Left renal cortex interstitium (tissue), 4 donors: Measurements from ENCODE around the gene ZNF3. TPM values are rescaled to one million over a fixed set of nuclear protein-coding genes. Genes with fewer than 3 reads are reported as not detected.
A peak's percentile ranks its signal among the peaks of the same experiment; 100 is the strongest.

Experiments used
- DNase-seq, 4 donors: peaks; one replicate each; pipeline ENCODE4 v3.0.0-alpha.2; 2013; ENCODE audit warnings: low read depth in 4 of 4, low spot score in 2 of 4, missing footprints in 1 of 4
- polyA plus RNA-seq, 4 donors: library from polyadenylated mRNA; unstranded; fragments of 120-200 nt; gene quantifications; one replicate each; pipeline ENCODE4 v1.2.1, GENCODE V29; 2013; ENCODE audit not compliant: insufficient read length in 4 of 4

The ZNF3 gene
- polyA plus RNA-seq, 4 donors, result 46.5 to 57.6 (median 51.6) TPM

- no peak for DNase-seq
Measured at GRCh38 chr7:100089458-100090196, 8.1 kb upstream of the ZNF3 start.

DNA sequence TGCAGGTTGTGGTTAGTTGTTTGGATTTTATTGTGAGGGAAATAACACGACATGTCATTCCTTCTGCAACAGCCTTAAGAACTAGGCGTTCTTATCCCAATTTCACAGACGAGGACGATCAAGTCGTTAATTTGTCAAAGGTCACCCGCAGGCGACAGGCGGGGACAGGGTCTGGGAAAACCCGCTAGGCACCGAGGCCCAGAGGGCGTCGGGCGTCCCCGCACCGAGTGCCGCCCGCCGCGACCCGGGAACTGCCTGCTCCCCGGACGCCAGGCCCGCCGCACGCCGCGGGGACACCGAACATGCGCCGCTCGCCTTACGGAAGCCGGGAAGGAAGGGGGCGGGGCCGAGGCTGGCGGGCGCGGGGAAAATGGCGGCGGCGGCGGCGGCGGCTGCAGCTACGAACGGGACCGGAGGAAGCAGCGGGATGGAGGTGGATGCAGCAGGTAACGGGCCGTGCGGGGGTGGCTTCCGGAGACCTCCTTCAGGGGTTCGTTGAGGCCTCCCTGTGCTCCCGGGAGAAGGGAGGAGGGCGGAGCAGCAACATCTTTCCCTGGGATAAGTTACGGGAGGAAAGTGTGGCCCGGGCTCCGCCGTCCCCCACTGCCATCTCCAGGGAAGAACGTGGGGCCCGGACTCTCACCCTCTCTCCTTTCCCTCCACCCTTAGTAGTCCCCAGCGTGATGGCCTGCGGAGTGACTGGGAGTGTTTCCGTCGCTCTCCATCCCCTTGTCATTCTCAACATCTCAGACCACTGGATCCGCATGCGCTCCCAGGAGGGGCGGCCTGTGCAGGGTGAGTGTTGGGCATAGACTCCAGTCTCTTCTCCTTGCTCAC is 7.3 kb upstream of the ZNF3 start, which contains the start of gene COPS6:
COPS6 (plus strand) TSS at position 349 of the 837 bp plus-strand sequence; CDS start at position 371, 22 bp downstream.
- DNase-seq, result peak in 2 of 4 donors; percentile 54 to 76

DNA sequence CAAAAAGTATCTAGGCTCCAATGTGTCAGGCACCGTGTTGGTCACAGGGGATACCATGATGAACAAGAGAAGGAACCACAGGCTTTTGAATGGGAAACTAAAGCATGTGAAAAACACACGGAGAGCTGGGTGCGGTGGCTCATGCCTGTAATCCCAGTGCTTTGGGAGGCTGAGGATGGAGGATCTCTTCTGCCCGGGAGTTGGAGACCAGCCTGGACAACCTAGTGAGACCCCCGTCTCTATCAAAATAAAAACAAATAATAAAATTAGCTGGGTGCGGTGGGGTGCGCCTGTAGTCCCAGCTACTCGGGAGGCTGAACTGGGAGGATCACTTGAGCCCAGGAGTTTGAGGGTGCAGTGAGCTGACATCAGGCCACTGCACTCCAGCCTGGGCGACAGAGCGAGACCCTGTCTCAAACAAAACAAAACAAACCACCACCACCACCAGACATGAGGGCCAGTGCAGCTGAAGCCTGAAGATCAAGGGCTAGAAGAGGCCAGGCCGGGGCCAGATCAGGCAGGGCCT is 6.6 kb upstream of the ZNF3 start:
- DNase-seq, result no peak

DNA sequence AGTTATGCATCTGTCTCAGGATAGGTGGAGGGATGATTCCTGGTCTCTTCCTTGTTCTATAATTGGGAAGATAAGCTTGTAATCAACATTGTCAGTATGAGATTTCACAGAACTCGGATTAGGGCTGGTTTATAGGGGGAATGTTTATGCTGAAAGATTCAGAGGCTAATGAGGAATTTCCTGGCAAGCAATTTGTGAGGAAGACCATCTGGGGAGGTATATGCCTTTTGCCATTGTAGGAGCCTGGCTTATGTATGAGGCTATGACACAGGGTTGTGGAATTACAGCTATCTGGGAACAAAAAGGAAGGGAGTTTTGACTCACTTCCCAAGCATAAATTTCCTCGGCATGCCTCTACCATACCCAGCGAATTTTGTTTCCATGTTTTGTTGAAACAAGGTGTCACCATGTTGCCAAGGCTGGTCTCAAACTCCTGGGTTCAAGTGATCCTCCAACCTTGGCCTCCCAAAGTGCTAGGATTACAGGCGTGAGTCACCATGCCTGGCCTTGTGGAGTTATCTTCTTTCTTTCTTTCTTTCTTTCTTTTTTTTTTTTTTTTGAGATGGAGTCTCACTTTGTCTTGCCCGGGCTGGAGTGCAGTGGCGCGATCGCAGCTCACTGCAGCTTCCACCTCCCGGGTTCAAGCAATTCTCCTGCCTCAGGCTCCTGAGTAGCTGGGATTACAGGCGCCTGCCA is 5.7 kb upstream of the ZNF3 start:
- no peak for DNase-seq

DNA sequence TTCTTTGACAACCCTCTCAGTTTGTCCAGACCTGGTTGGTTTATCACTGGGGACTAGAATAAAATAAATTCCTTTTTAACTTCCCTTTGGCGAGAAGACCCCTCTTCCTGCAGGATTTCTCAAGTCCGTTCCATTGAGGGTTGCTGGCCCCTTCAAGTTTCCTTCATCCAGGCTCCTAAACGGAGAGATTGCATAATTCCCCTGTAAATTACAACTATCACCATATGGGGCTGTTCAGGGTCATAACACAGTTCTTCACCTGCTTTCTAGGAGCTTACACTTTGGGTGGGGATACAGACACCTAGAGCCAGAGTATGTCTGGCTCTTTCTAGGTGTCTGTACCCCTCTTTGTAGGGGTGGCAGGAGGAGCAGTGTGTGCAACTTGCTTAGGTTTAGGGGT is 4.0 kb upstream of the ZNF3 start:
- DNase-seq, result no peak

DNA sequence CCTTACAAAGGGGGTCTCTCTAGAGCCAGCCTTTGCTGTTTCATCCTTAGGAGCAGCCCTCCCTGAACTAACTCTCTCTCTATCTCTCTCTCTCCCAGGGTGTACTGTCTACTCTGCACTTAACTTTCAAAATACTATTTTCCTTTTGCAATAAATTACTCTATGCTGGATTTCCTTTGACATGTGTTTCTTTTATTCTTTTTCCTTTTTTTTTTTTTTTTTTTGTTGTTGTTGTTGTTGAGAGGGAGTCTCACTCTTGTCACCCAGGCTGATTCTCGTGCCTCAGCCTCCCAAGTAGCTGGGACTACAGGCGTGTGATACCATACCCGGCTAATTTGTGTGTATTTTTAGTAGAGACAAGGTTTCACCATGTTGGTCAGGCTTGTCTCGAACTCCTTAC is 1.5 kb upstream of the ZNF3 start:
- no peak for DNase-seq

DNA sequence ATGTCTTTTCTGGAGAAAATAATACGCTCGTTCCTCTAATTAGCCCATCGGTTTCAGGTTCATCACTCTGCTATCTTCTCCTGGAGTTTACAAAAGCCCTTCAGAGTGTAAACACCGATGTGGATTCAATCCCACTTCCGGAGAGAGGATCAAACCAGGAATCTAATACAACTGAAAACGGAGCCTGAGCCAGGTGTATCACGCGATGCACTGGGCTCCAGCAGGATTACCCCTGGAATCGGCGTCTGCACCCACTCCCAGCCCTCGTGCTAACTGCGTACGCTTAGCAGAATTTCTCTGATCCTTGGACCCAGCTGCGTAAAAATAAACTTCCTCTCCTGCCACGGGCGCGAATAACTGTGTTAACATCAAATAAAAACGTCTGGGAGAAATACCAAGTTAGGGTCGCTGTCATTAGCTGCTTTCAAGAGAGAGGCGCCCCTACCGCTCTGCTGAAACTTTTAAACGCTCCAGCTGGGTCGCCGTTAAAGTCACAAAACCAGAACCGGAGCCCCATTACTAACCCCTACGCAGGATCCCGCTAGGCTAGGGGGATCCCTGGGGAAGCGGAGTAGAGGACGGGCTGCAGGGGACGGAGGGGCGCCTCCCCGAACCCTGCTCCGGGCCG is 502 bp downstream of the ZNF3 start:
- no peak for DNase-seq

GRCh38 chr7:100079024-100079560 is 2.4 kb downstream of the ZNF3 start:
- DNase-seq, result no peak

DNA sequence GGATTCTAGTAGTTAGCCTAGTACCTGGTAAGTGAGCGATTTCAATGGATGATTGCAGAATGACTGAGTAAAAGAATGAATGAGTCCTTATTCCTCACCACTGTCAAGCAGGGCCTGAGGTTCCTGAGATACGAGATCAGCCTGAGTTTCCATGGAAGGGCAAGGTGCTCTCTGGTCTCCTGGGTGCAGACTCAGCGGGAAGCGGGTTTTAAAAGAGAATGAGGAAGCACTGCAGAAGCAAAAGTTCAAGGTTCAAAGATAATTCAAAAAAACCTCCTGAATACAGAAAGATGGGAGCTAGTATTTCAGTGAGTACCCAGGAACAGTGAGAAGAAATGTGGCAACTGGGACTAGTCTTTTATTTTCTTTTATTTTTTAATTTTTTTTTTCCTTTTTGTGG is 4.3 kb downstream of the ZNF3 start:
- no peak for DNase-seq

DNA sequence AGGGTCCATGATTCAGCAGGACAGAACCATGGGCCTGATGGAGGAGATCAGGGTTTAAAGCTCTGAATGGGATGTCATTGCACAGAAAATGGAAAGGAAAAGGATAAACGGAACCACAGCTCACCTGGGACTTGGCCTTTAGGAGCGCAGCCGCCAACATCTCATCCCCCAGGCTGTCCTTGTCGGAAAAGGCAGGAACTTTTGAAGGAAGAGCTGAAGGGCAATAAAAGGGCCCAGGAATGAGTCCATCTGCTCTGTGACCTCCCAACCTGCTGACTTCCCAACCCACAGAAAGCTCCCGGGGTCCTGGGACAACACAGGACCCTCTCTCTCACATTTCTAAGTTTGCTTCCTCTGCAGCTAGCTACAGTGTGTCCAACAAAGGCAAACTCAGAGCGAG is 6.1 kb downstream of the ZNF3 start:
- no peak for DNase-seq

DNA sequence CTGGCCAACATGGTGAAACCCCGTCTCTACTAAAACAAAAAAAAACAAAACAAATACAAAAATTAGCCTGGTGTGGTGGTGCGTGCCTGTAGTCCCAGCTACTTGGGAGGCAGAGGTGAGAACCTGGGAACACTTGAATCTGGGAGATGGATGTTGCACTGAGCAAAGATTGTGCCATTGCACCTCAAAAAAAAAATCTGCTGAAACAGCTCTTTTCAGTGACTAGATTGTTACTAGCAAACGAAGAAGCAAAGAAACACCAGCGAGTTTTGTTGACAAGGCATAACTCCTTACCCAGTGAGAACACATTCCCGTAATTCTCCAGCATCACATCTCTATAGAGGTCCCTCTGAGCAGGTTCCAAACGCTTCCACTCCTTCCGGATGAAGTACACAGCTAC is 6.7 kb downstream of the ZNF3 start:
- DNase-seq, result no peak

DNA sequence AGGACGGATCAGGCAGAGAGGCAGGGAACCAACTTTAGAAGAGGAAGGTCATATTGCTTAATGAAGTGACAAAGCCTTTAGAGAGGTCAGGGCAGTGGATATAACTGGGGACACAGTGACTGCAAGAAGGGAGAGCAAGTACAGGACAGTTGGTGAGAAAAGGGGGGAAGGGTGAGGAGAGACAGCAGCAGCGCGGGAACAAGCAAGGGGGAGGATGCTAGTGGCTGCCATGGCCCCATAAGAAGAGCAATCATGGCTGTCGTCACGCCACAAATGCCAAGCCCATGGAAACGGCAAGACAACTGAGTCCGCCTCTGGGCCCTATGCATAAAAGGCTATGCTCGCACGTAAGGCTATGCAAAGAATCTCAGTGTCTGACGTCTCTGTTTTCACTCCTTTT is 9.1 kb downstream of the ZNF3 start:
- DNase-seq, result no peak

- no peak for DNase-seq
Measured at GRCh38 chr7:100071018-100071723, 10.4 kb downstream of the ZNF3 start.

GRCh38 chr7:100069991-100070390 is 11.5 kb downstream of the ZNF3 start:
- no peak for DNase-seq

DNA sequence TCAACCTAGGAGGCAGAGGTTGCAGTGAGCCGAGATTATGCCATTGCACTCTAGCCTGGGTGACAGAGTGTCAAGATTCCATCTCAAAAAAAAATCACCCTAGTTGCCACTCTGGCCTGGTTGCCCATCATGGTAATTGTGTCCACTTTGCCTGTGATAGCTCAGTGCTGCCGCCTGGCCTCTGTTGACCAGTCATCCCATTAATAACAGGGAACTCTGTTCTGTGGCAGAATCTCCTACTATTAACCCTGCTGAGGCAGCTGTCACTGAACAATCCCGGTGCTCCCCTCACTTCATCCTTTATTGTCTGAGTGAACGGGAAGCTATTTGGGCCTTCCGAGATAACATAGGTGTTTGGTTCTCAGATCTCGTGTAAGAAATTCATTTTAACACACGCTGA is 14.6 kb downstream of the ZNF3 start:
- DNase-seq, result no peak

GRCh38 chr7:100065452-100066186 is 15.9 kb downstream of the ZNF3 start:
- DNase-seq, result no peak

DNA sequence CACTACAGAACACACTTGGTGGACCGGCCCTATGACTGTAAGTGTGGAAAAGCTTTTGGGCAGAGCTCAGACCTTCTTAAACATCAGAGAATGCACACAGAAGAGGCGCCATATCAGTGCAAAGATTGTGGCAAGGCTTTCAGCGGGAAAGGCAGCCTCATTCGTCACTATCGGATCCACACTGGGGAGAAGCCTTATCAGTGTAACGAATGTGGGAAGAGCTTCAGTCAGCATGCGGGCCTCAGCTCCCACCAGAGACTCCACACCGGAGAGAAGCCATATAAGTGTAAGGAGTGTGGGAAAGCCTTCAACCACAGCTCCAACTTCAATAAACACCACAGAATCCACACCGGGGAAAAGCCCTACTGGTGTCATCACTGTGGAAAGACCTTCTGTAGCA is 17.4 kb downstream of the ZNF3 start:
- no peak for DNase-seq

DNA sequence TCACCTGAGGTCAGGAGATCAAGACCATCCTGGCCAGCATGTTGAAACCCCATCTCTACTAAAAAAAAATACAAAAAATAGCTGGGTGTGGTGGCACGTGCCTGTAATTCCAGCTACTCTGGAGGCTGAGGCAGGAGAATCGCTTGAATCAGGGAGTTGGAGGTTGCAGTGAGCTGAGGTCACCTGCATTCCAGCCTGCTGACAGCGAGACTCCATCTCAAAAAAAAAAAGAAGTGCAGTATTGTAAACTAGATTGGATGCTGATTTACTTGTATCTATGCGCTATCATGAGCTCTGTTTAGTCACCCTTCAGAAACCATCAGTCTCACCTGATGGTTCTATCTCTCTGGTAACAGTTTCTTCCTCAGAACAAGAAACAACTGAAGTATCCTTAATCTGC is 18.1 kb downstream of the ZNF3 start:
- no peak for DNase-seq
